H1 (cell line): ENCODE measurements around the gene FOXD2. TPM values are rescaled to one million over a fixed set of nuclear protein-coding genes. Genes with fewer than 3 reads are reported as not detected.

Experiments used
- CEBPB ChIP-seq: IDR thresholded peaks from 2 replicates; pipeline ENCODE4 v1.6.1; 2012; ENCODE audit warnings: low read depth, low read length
- CTBP2 ChIP-seq: IDR thresholded peaks from 2 replicates; pipeline ENCODE4 v1.7.0; 2011; ENCODE audit warnings: borderline replicate concordance, mild to moderate bottlenecking, moderate library complexity, mixed read lengths, low read length; ENCODE audit not compliant: insufficient read depth, insufficient read length
- EGR1 ChIP-seq: IDR thresholded peaks from 2 replicates; pipeline ENCODE4 v1.6.1; 2011; ENCODE audit warnings: low read depth, low read length, borderline replicate concordance
- NRF1 ChIP-seq: IDR thresholded peaks from 2 replicates; pipeline ENCODE4 v1.6.1; 2011; ENCODE audit warnings: mild to moderate bottlenecking, low read depth, low read length, improper control_type of control experiment
- SAP30 ChIP-seq: fragments of 300-600 bp; sonication (generic); IDR thresholded peaks from 2 replicates; pipeline ENCODE4 v1.7.1; 2012; ENCODE audit warnings: low read length, moderate library complexity, mild to moderate bottlenecking, inconsistent platforms; ENCODE audit not compliant: insufficient read depth, insufficient replicate concordance
- SP4 ChIP-seq: IDR thresholded peaks from 2 replicates; pipeline ENCODE4 v1.6.1; 2012; ENCODE audit warnings: low read length, inconsistent platforms
- polyA plus RNA-seq, 7 experiments: library from polyadenylated mRNA; depleted of rRNA in 3 of 7; stranded (reverse) in 5 of 7; unstranded in 2 of 7; fragments of >200 nt in 5 of 7; fragments of 200-250 nt in 2 of 7; gene quantifications; 1 replicate in 5 of 7; 2 replicates in 1 of 7; 4 replicates in 1 of 7; pipeline versions ENCODE4 v1.2.1 to v1.2.3, GENCODE V29; 2011 to 2013; ENCODE audit warnings: missing spikeins in 2 of 7, mixed read lengths in 2 of 7
- total RNA-seq: library from RNA; stranded (reverse); fragmentation: NEBNext Ultra II Directional; extraction: Animal tissue kit (Norgen Biotek cat#: 25700); gene quantifications from 2 replicates; pipeline ENCODE4 v1.2.1, GENCODE V29; 2021
- TF ChIP-seq, protein P1 (sequence below): fragments of 300-600 bp; sonication (generic); IDR thresholded peaks from 2 replicates; pipeline ENCODE4 v1.7.1; 2012; ENCODE audit warnings: low read length, moderate library complexity, mild to moderate bottlenecking, inconsistent platforms; ENCODE audit not compliant: insufficient replicate concordance

The FOXD2 gene
- total and polyA plus RNA-seq, 2 of the 8 experiments (the other 6 are each of a cell fraction or from before 2014, with no cell fraction given), result not detected

- TF ChIP-seq SAP30 (no peak), CEBPB (no peak), NRF1 (no peak), EGR1 (no peak), SP4 (no peak), CTBP2 (no peak)
- TF ChIP-seq, protein P1, sequence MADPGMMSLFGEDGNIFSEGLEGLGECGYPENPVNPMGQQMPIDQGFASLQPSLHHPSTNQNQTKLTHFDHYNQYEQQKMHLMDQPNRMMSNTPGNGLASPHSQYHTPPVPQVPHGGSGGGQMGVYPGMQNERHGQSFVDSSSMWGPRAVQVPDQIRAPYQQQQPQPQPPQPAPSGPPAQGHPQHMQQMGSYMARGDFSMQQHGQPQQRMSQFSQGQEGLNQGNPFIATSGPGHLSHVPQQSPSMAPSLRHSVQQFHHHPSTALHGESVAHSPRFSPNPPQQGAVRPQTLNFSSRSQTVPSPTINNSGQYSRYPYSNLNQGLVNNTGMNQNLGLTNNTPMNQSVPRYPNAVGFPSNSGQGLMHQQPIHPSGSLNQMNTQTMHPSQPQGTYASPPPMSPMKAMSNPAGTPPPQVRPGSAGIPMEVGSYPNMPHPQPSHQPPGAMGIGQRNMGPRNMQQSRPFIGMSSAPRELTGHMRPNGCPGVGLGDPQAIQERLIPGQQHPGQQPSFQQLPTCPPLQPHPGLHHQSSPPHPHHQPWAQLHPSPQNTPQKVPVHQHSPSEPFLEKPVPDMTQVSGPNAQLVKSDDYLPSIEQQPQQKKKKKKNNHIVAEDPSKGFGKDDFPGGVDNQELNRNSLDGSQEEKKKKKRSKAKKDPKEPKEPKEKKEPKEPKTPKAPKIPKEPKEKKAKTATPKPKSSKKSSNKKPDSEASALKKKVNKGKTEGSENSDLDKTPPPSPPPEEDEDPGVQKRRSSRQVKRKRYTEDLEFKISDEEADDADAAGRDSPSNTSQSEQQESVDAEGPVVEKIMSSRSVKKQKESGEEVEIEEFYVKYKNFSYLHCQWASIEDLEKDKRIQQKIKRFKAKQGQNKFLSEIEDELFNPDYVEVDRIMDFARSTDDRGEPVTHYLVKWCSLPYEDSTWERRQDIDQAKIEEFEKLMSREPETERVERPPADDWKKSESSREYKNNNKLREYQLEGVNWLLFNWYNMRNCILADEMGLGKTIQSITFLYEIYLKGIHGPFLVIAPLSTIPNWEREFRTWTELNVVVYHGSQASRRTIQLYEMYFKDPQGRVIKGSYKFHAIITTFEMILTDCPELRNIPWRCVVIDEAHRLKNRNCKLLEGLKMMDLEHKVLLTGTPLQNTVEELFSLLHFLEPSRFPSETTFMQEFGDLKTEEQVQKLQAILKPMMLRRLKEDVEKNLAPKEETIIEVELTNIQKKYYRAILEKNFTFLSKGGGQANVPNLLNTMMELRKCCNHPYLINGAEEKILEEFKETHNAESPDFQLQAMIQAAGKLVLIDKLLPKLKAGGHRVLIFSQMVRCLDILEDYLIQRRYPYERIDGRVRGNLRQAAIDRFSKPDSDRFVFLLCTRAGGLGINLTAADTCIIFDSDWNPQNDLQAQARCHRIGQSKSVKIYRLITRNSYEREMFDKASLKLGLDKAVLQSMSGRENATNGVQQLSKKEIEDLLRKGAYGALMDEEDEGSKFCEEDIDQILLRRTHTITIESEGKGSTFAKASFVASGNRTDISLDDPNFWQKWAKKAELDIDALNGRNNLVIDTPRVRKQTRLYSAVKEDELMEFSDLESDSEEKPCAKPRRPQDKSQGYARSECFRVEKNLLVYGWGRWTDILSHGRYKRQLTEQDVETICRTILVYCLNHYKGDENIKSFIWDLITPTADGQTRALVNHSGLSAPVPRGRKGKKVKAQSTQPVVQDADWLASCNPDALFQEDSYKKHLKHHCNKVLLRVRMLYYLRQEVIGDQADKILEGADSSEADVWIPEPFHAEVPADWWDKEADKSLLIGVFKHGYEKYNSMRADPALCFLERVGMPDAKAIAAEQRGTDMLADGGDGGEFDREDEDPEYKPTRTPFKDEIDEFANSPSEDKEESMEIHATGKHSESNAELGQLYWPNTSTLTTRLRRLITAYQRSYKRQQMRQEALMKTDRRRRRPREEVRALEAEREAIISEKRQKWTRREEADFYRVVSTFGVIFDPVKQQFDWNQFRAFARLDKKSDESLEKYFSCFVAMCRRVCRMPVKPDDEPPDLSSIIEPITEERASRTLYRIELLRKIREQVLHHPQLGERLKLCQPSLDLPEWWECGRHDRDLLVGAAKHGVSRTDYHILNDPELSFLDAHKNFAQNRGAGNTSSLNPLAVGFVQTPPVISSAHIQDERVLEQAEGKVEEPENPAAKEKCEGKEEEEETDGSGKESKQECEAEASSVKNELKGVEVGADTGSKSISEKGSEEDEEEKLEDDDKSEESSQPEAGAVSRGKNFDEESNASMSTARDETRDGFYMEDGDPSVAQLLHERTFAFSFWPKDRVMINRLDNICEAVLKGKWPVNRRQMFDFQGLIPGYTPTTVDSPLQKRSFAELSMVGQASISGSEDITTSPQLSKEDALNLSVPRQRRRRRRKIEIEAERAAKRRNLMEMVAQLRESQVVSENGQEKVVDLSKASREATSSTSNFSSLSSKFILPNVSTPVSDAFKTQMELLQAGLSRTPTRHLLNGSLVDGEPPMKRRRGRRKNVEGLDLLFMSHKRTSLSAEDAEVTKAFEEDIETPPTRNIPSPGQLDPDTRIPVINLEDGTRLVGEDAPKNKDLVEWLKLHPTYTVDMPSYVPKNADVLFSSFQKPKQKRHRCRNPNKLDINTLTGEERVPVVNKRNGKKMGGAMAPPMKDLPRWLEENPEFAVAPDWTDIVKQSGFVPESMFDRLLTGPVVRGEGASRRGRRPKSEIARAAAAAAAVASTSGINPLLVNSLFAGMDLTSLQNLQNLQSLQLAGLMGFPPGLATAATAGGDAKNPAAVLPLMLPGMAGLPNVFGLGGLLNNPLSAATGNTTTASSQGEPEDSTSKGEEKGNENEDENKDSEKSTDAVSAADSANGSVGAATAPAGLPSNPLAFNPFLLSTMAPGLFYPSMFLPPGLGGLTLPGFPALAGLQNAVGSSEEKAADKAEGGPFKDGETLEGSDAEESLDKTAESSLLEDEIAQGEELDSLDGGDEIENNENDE, result no peak
Measured at GRCh38 chr1:47409311-47410067, 28.4 kb upstream of the FOXD2 start (continued).
